ENCODE results near the gene ZNF574.

DNA sequence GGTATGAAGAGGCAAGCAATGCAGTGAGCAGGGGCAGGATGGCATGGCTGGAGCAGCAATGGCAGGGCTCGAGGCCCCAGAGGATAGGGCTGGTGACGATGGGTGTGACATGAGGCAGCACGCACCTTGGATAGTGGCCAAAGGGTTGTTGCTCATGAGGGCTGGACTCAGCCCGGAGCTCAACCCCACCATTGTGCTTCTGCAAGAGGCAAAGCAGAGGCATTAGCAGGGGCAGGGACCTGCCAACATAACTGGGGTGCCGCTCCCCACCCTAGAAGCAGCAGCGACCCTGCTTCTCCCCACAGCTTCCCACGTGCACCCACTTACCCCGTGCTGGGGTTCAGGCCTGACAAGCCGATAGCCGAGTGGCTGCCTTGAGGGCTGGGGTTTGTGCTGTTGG is 15.8 kb downstream of the ZNF574 start:
- TF ChIP-seq POLR2AphosphoS5 (IDR thresholded peaks at IDR 0.05): no peak
- TF ChIP-seq, protein P1, sequence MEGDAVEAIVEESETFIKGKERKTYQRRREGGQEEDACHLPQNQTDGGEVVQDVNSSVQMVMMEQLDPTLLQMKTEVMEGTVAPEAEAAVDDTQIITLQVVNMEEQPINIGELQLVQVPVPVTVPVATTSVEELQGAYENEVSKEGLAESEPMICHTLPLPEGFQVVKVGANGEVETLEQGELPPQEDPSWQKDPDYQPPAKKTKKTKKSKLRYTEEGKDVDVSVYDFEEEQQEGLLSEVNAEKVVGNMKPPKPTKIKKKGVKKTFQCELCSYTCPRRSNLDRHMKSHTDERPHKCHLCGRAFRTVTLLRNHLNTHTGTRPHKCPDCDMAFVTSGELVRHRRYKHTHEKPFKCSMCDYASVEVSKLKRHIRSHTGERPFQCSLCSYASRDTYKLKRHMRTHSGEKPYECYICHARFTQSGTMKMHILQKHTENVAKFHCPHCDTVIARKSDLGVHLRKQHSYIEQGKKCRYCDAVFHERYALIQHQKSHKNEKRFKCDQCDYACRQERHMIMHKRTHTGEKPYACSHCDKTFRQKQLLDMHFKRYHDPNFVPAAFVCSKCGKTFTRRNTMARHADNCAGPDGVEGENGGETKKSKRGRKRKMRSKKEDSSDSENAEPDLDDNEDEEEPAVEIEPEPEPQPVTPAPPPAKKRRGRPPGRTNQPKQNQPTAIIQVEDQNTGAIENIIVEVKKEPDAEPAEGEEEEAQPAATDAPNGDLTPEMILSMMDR (IDR thresholded peaks at IDR 0.05): no peak
- no peak for TF ChIP-seq EP300 (IDR thresholded peaks at IDR 0.05)
- TF ChIP-seq POLR2A (IDR thresholded peaks at IDR 0.05; ENCODE audit: low read depth): no peak
